ENCODE results near the gene TAMALIN. TPM values are rescaled to one million over a fixed set of nuclear protein-coding genes. Genes with fewer than 3 reads are reported as not detected.
A peak's percentile ranks its signal among the peaks of the same experiment; 100 is the strongest.

The TAMALIN gene
- total RNA-seq, 3 donors from 2014 or later (not counting 1 experiment from before 2014, with no cell fraction given): 403 to 663 (median 424) TPM

DNA sequence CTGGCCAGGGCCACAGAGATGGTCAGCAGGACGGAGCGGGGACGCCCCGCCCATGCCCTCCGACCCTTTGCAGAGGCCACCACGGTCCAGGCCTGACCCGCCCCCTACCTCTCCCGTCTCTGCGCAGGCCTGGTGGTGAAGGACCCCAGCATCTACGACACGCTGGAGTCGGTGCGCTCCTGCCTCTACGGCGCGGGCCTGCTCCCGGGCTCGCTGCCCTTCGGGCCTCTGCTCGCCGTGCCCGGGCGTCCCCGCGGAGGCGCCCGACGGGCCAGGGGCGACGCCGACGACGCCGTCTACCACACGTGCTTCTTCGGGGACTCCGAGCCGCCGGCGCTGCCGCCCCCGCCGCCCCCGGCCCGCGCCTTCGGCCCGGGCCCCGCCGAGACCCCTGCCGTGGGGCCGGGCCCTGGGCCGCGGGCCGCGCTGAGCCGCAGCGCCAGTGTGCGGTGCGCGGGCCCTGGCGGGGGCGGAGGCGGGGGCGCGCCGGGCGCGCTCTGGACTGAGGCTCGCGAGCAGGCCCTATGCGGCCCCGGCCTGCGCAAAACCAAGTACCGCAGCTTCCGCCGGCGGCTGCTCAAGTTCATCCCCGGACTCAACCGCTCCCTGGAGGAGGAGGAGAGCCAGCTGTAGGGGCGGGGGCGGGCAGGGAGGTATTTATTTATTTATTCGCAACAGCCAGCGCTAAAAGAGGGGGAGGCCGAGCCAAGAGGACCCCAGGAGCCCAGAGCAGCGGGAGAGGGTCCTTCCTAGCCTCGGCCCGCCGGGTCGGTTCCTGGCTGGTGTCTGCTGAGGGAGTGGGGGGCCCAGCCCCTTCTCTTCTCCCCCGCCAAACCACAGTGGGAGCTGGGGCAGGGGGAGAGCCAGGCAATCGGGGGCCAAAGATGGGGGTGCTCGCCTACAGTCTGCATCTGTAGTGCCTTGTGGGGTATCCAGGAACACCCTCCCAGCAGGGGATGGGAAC is 8.1 kb downstream of the TAMALIN start:
- Histone ChIP-seq H3K4me1 (ENCODE audit: control insufficient read depth, insufficient read depth, low read length) (no peaks in the 10 kb centered on the region), H3K27ac (ENCODE audit: low read length) (no peak overlapping the region), H3K9me3 (ENCODE audit: control insufficient read depth, insufficient read depth, low read length) (no peaks in the 10 kb centered on the region), H3K36me3 (ENCODE audit: control insufficient read depth, insufficient read depth, low read length) (peaks cover 3% of the 10 kb centered on the region), H3K27me3 (ENCODE audit: control insufficient read depth, insufficient read depth, low read length) (no peaks in the 10 kb centered on the region), H3K4me3 (ENCODE audit: low read length) (no peak overlapping the region)
- H3K4me3 Mint-ChIP-seq: no peak overlapping the region
- ATAC-seq (peak in 2 of 3 donors; percentile 1 to 2), DNase-seq (peak in 1 of 2 donors; percentile 12)
- H3K4me1 Mint-ChIP-seq: peaks cover 0 to under 1% of the 10 kb centered on the region in 2 donors
- no peaks in the 10 kb centered on the region for H3K27me3 Mint-ChIP-seq (ENCODE audit: low read depth in 2 of 2)
- H3K36me3 Mint-ChIP-seq: no peaks in the 10 kb centered on the region
- no peaks in the 10 kb centered on the region for H3K9me3 Mint-ChIP-seq
- TF ChIP-seq, protein P1, sequence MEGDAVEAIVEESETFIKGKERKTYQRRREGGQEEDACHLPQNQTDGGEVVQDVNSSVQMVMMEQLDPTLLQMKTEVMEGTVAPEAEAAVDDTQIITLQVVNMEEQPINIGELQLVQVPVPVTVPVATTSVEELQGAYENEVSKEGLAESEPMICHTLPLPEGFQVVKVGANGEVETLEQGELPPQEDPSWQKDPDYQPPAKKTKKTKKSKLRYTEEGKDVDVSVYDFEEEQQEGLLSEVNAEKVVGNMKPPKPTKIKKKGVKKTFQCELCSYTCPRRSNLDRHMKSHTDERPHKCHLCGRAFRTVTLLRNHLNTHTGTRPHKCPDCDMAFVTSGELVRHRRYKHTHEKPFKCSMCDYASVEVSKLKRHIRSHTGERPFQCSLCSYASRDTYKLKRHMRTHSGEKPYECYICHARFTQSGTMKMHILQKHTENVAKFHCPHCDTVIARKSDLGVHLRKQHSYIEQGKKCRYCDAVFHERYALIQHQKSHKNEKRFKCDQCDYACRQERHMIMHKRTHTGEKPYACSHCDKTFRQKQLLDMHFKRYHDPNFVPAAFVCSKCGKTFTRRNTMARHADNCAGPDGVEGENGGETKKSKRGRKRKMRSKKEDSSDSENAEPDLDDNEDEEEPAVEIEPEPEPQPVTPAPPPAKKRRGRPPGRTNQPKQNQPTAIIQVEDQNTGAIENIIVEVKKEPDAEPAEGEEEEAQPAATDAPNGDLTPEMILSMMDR (IDR thresholded peaks at IDR 0.05): no peak
- 95% methylated on average over 93 of the region's 93 CpGs for WGBS (ENCODE audit: insufficient coverage)
- peak overlapping the region in 1 of 2 donors; percentile 85 for H3K27ac Mint-ChIP-seq
- intact Hi-C loops (cut with micrococcal nuclease): no loop called here

DNA sequence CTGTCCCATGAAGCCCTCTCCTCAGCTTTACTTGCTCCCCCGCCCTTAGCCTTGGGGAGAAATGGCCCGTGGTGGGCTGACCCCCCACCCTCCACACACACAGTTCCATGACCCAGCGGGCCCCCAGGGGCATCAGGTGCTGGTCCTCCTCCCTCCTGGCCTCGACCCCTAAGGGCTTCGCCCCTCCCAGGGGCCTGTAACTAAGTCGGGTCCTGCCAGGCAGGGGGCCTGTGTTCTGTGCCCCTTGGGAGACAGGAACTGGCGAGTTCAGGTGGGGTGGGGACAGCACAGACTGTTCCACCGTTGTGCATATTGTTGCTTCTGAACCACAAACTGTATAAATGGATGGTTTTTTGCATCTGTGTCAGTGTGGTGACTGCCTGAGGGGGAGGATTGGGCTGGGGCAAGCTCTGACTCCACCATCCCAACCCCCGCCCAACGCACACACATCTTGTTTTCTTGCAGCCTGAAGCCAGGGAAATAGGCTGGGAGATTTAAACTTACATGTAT is 8.8 kb downstream of the TAMALIN start:
- DNase-seq: peak in 1 of 2 donors; percentile 31
- Histone ChIP-seq H3K4me1 (ENCODE audit: control insufficient read depth, insufficient read depth, low read length) (peaks cover 2% of the 10 kb centered on the region), H3K27ac (ENCODE audit: low read length) (no peak overlapping the region), H3K9me3 (ENCODE audit: control insufficient read depth, insufficient read depth, low read length) (no peaks in the 10 kb centered on the region), H3K36me3 (ENCODE audit: control insufficient read depth, insufficient read depth, low read length) (peaks cover 3% of the 10 kb centered on the region), H3K27me3 (ENCODE audit: control insufficient read depth, insufficient read depth, low read length) (no peaks in the 10 kb centered on the region), H3K4me3 (ENCODE audit: low read length) (no peak overlapping the region)
- no peaks in the 10 kb centered on the region for H3K9me3 Mint-ChIP-seq
- WGBS (ENCODE audit: insufficient coverage): 69% methylated on average over 10 of the region's 10 CpGs
- H3K36me3 Mint-ChIP-seq: no peaks in the 10 kb centered on the region
- ATAC-seq: peak in 2 of 3 donors; percentile 1 to 7
- H3K27ac Mint-ChIP-seq: peak overlapping the region in 1 of 2 donors; percentile 85
- peaks cover 7 to 8% of the 10 kb centered on the region in 2 donors for H3K4me1 Mint-ChIP-seq
- H3K4me3 Mint-ChIP-seq: no peak overlapping the region
- TF ChIP-seq, protein P1 (IDR thresholded peaks at IDR 0.05): no peak
- intact Hi-C loops (cut with micrococcal nuclease): no loop called here
- no peaks in the 10 kb centered on the region for H3K27me3 Mint-ChIP-seq (ENCODE audit: low read depth in 2 of 2)

GRCh38 chr12:52018433-52019112 is 11.8 kb downstream of the TAMALIN start:
- Histone ChIP-seq H3K9me3 (ENCODE audit: control insufficient read depth, insufficient read depth, low read length) (no peaks in the 10 kb centered on the region), H3K36me3 (ENCODE audit: control insufficient read depth, insufficient read depth, low read length) (peaks cover 3% of the 10 kb centered on the region), H3K4me3 (ENCODE audit: low read length) (no peak overlapping the region), H3K27ac (ENCODE audit: low read length) (no peak overlapping the region), H3K4me1 (ENCODE audit: control insufficient read depth, insufficient read depth, low read length) (peaks cover 13% of the 10 kb centered on the region), H3K27me3 (ENCODE audit: control insufficient read depth, insufficient read depth, low read length) (no peaks in the 10 kb centered on the region)
- intact Hi-C loops (cut with micrococcal nuclease): no loop called here
- ATAC-seq (no peak), DNase-seq (no peak)
- Mint-ChIP-seq H3K4me3 (no peak overlapping the region), H3K4me1 (peaks cover 13 to 16% of the 10 kb centered on the region in 2 donors), H3K27ac (peak overlapping the region in 1 of 2 donors; percentile 82), H3K9me3 (no peaks in the 10 kb centered on the region), H3K36me3 (no peaks in the 10 kb centered on the region), H3K27me3 (ENCODE audit: low read depth in 2 of 2) (no peaks in the 10 kb centered on the region)
- 93% methylated on average over 4 of the region's 4 CpGs for WGBS (ENCODE audit: insufficient coverage)
- TF ChIP-seq, protein P1 (IDR thresholded peaks at IDR 0.05): no peak
